ENCODE measurements around the gene HOXA9. TPM values are rescaled to one million over a fixed set of nuclear protein-coding genes. Genes with fewer than 3 reads are reported as not detected.
A peak's percentile ranks its signal among the peaks of the same experiment; 100 is the strongest.

Gene HOXA9
- total and polyA plus RNA-seq, 3 experiments from 2014 or later = not detected

GRCh38 chr7:27140126-27140857, 25.0 kb downstream of the HOXA9 start:
- H3K4me1 Mint-ChIP-seq = no peaks in the 10 kb centered on the region
- Histone ChIP-seq H3K27me3 (ENCODE audit: insufficient read depth, low read length, poor library complexity, severe bottlenecking) (peaks cover 20% of the 10 kb centered on the region), H3K4me1 (ENCODE audit: insufficient read depth, low read length) (no peaks in the 10 kb centered on the region), H3K36me3 (ENCODE audit: insufficient read depth, low read length) (no peaks in the 10 kb centered on the region), H3K27ac (ENCODE audit: low read depth, low read length) (no peak overlapping the region), H3K9me3 (ENCODE audit: low read length) (no peaks in the 10 kb centered on the region), H3K4me3 (ENCODE audit: low read length) (no peak overlapping the region)
- DNase-seq = no peak
- H3K9me3 Mint-ChIP-seq = no peaks in the 10 kb centered on the region
- no peak overlapping the region for H3K4me3 Mint-ChIP-seq
- peaks cover 32 to 66% of the 10 kb centered on the region in 2 donors for H3K27me3 Mint-ChIP-seq
- no peaks in the 10 kb centered on the region for H3K36me3 Mint-ChIP-seq
- CTCF ChIA-PET = no interaction called here
- POLR2A ChIA-PET = no interaction called here
- H3K27ac Mint-ChIP-seq = no peak overlapping the region

- Histone ChIP-seq H3K4me1 (ENCODE audit: insufficient read depth, low read length) (no peaks in the 10 kb centered on the region), H3K27me3 (ENCODE audit: insufficient read depth, low read length, poor library complexity, severe bottlenecking) (peaks cover 23% of the 10 kb centered on the region), H3K36me3 (ENCODE audit: insufficient read depth, low read length) (no peaks in the 10 kb centered on the region), H3K4me3 (ENCODE audit: low read length) (no peak overlapping the region), H3K9me3 (ENCODE audit: low read length) (no peaks in the 10 kb centered on the region), H3K27ac (ENCODE audit: low read depth, low read length) (no peak overlapping the region)
- no peak overlapping the region for H3K4me3 Mint-ChIP-seq
- H3K27ac Mint-ChIP-seq = no peak overlapping the region
- no peak for DNase-seq
- no peaks in the 10 kb centered on the region for H3K4me1 Mint-ChIP-seq
- H3K9me3 Mint-ChIP-seq = no peaks in the 10 kb centered on the region
- H3K27me3 Mint-ChIP-seq = peaks cover 31 to 70% of the 10 kb centered on the region in 2 donors
- CTCF ChIA-PET = no interaction called here
- POLR2A ChIA-PET = no interaction called here
- H3K36me3 Mint-ChIP-seq = no peaks in the 10 kb centered on the region
These were observed 25.8 kb downstream of the HOXA9 start for GRCh38 chr7:27139334-27140125.

GRCh38 chr7:27138985-27139333, 26.4 kb downstream of the HOXA9 start:
- ChIA-PET CTCF (no interaction called here), POLR2A (no interaction called here)
- no peaks in the 10 kb centered on the region for H3K36me3 ChIP-seq (ENCODE audit: insufficient read depth, low read length)
- no peak overlapping the region for H3K27ac ChIP-seq (ENCODE audit: low read depth, low read length)
- H3K4me1 Mint-ChIP-seq = no peaks in the 10 kb centered on the region
- peaks cover 23% of the 10 kb centered on the region for H3K27me3 ChIP-seq (ENCODE audit: insufficient read depth, low read length, poor library complexity, severe bottlenecking)
- H3K9me3 ChIP-seq (ENCODE audit: low read length) = no peaks in the 10 kb centered on the region
- DNase-seq = no peak
- H3K9me3 Mint-ChIP-seq = no peaks in the 10 kb centered on the region
- no peak overlapping the region for H3K4me3 ChIP-seq (ENCODE audit: low read length)
- peaks cover 30 to 70% of the 10 kb centered on the region in 2 donors for H3K27me3 Mint-ChIP-seq
- no peak overlapping the region for H3K4me3 Mint-ChIP-seq
- H3K36me3 Mint-ChIP-seq = no peaks in the 10 kb centered on the region
- H3K4me1 ChIP-seq (ENCODE audit: insufficient read depth, low read length) = no peaks in the 10 kb centered on the region
- no peak overlapping the region for H3K27ac Mint-ChIP-seq

GRCh38 chr7:27138472-27138871, 26.9 kb downstream of the HOXA9 start:
- POLR2A ChIA-PET = no interaction called here
- no peaks in the 10 kb centered on the region for H3K4me1 Mint-ChIP-seq

GRCh38 chr7:27137640-27138315, 27.6 kb downstream of the HOXA9 start:
- H3K4me3 Mint-ChIP-seq = no peak overlapping the region
- H3K4me1 ChIP-seq (ENCODE audit: insufficient read depth, low read length) = no peaks in the 10 kb centered on the region
- H3K27ac Mint-ChIP-seq = no peak overlapping the region
- no peaks in the 10 kb centered on the region for H3K36me3 Mint-ChIP-seq
- H3K27ac ChIP-seq (ENCODE audit: low read depth, low read length) = no peak overlapping the region
- ChIA-PET POLR2A (no interaction called here), CTCF (no interaction called here)
- peaks cover 23% of the 10 kb centered on the region for H3K27me3 ChIP-seq (ENCODE audit: insufficient read depth, low read length, poor library complexity, severe bottlenecking)
- H3K9me3 ChIP-seq (ENCODE audit: low read length) = no peaks in the 10 kb centered on the region
- peaks cover 40 to 77% of the 10 kb centered on the region in 2 donors for H3K27me3 Mint-ChIP-seq
- no peak overlapping the region for H3K4me3 ChIP-seq (ENCODE audit: low read length)
- no peak for DNase-seq
- H3K4me1 Mint-ChIP-seq = no peaks in the 10 kb centered on the region
- H3K9me3 Mint-ChIP-seq = no peaks in the 10 kb centered on the region
- no peaks in the 10 kb centered on the region for H3K36me3 ChIP-seq (ENCODE audit: insufficient read depth, low read length)

More at GRCh38 chr7:27138472-27138871, 26.9 kb downstream of the HOXA9 start:
- CTCF ChIA-PET = no interaction called here
- Mint-ChIP-seq H3K27me3 (peaks cover 33 to 73% of the 10 kb centered on the region in 2 donors), H3K4me3 (no peak overlapping the region), H3K9me3 (no peaks in the 10 kb centered on the region), H3K36me3 (no peaks in the 10 kb centered on the region), H3K27ac (no peak overlapping the region)
- Histone ChIP-seq H3K27ac (ENCODE audit: low read depth, low read length) (no peak overlapping the region), H3K36me3 (ENCODE audit: insufficient read depth, low read length) (no peaks in the 10 kb centered on the region), H3K4me3 (ENCODE audit: low read length) (no peak overlapping the region), H3K27me3 (ENCODE audit: insufficient read depth, low read length, poor library complexity, severe bottlenecking) (peaks cover 23% of the 10 kb centered on the region), H3K4me1 (ENCODE audit: insufficient read depth, low read length) (no peaks in the 10 kb centered on the region), H3K9me3 (ENCODE audit: low read length) (no peaks in the 10 kb centered on the region)
- no peak for DNase-seq

- H3K36me3 Mint-ChIP-seq = no peaks in the 10 kb centered on the region
- no peaks in the 10 kb centered on the region for H3K9me3 Mint-ChIP-seq
- Histone ChIP-seq H3K27me3 (ENCODE audit: insufficient read depth, low read length, poor library complexity, severe bottlenecking) (peaks cover 23% of the 10 kb centered on the region), H3K27ac (ENCODE audit: low read depth, low read length) (no peak overlapping the region), H3K36me3 (ENCODE audit: insufficient read depth, low read length) (no peaks in the 10 kb centered on the region), H3K4me3 (ENCODE audit: low read length) (no peak overlapping the region), H3K4me1 (ENCODE audit: insufficient read depth, low read length) (peaks cover 6% of the 10 kb centered on the region), H3K9me3 (ENCODE audit: low read length) (no peaks in the 10 kb centered on the region)
- H3K27ac Mint-ChIP-seq = no peak overlapping the region
- no peak overlapping the region for H3K4me3 Mint-ChIP-seq
- no peak for DNase-seq
- CTCF ChIA-PET = interaction anchor here (2.0 kb wide), 1 partner anchor 16 kb away, joined by 5 read pairs; no protein-coding TSS in a partner anchor
- H3K4me1 Mint-ChIP-seq = peaks cover 0 to 3% (median 0%) of the 10 kb centered on the region in 3 donors
- POLR2A ChIA-PET = no interaction called here
- H3K27me3 Mint-ChIP-seq = peaks cover 39 to 74% of the 10 kb centered on the region in 2 donors
These were observed 30.9 kb downstream of the HOXA9 start for GRCh38 chr7:27134392-27134791.

- Histone ChIP-seq H3K36me3 (ENCODE audit: insufficient read depth, low read length) (no peaks in the 10 kb centered on the region), H3K27me3 (ENCODE audit: insufficient read depth, low read length, poor library complexity, severe bottlenecking) (peaks cover 23% of the 10 kb centered on the region), H3K4me1 (ENCODE audit: insufficient read depth, low read length) (peaks cover 6% of the 10 kb centered on the region), H3K27ac (ENCODE audit: low read depth, low read length) (no peak overlapping the region), H3K4me3 (ENCODE audit: low read length) (no peak overlapping the region), H3K9me3 (ENCODE audit: low read length) (no peaks in the 10 kb centered on the region)
- no peaks in the 10 kb centered on the region for H3K9me3 Mint-ChIP-seq
- H3K27ac Mint-ChIP-seq = no peak overlapping the region
- CTCF ChIA-PET = interaction anchor here (2.0 kb wide), 1 partner anchor 17 kb away, joined by 5 read pairs; no protein-coding TSS in a partner anchor
- POLR2A ChIA-PET = no interaction called here
- no peaks in the 10 kb centered on the region for H3K36me3 Mint-ChIP-seq
- H3K4me1 Mint-ChIP-seq = peaks cover 0 to 3% (median 0%) of the 10 kb centered on the region in 3 donors
- H3K4me3 Mint-ChIP-seq = peak overlapping the region in 1 of 7 donors; percentile 38
- H3K27me3 Mint-ChIP-seq = peaks cover 43 to 77% of the 10 kb centered on the region in 2 donors
- DNase-seq = no peak
These were observed 31.7 kb downstream of the HOXA9 start for GRCh38 chr7:27133409-27134231.

Measured in CD8-positive, alpha-beta memory T cell (primary cell).